ENCODE data around the gene KCNJ2. TPM values are rescaled to one million over a fixed set of nuclear protein-coding genes. Genes with fewer than 3 reads are reported as not detected.

KCNJ2 gene
- total and polyA plus RNA-seq, 10 of the 15 experiments (the other 5 are each of a cell fraction or from before 2014, with no cell fraction given): 1.6 to 10.1 (median 3.2) TPM

DNA sequence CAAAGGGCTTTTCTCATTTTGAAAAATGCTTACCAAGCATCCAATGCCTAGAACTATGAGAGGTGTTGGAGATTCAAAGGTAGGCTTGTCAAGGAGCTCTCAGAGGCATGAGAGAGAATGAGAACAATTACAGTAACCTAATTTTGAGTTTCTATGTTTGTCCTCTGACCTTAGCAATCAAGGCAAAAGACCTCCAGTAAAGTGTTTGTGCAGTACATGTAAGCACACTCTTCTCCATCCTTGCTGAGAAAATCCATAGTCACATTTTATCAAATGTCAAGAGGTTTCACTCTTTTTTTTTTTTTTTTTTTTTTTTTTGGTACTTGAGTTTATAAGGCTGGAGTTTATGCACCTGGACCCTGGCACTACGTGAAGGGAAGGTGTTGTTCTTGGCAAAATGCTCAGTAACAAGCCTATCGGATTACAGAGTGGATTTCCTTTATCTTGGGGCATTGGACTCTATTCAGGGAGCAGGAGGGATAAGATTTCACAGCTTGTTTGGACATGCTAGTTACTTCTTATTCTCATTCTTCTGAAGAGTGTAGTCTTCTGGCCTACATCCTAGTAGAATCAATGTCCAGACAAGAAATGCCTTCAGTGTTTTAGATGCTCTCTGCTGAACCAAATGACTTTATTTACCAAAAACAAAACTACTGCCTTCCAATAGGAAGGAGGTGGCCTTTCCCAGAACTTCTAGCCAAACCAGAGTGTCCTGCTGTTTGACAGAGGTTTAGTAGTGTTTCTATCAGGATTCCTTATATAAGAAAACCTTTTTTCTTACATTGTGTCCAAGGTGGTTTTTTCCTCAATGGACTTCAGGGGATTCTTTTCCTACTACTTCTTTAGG, 21.9 kb downstream of the KCNJ2 start:
- SMC1A ChIA-PET (ENCODE audit: uncharacterized antibody, unreplicated experiment): interaction anchor here (1.4 to 2.0 kb wide), 2 partner anchors 10 to 20 kb away, joined by 5 to 14 read pairs; no protein-coding TSS in a partner anchor
- no peak for TF ChIP-seq IKZF1 (conservative IDR thresholded peaks at IDR 0.05)
- no peak for TF ChIP-seq FOS (IDR thresholded peaks at IDR 0.05; ENCODE audit: borderline replicate concordance, extremely low read depth, insufficient read length)
- no peak for TF ChIP-seq NRF1 (conservative IDR thresholded peaks at IDR 0.05; ENCODE audit: low read depth, low read length)
- no peak for TF ChIP-seq YBX1 (IDR thresholded peaks at IDR 0.05)
- WGBS (ENCODE audit: insufficient coverage, insufficient replicate concordance, low lambda C conversion rate, missing lambda C conversion rate): 6% methylated on average over 2 of the region's 2 CpGs
- Histone ChIP-seq H4K20me1 (ENCODE audit: control insufficient read depth, insufficient read depth) (no peaks in the 10 kb centered on the region), H3K27ac (ENCODE audit: control insufficient read depth, insufficient read depth) (no peak overlapping the region), H3K79me2 (ENCODE audit: control insufficient read depth, insufficient read depth, low read length) (no peaks in the 10 kb centered on the region), H3K36me3 (ENCODE audit: control insufficient read depth in 2 of 2, insufficient read depth in 2 of 2, low read length in 1 of 2) (no peaks in the 10 kb centered on the region), H3K4me3 (no peak overlapping the region), H2AFZ (ENCODE audit: control insufficient read depth, low read depth, low read length) (no peak overlapping the region), H3K27me3 (replicated peaks in 1 of 2; ENCODE audit: control insufficient read depth in 2 of 2, insufficient read depth in 2 of 2, low read length in 1 of 2) (no peaks in the 10 kb centered on the region), H3K4me1 (ENCODE audit: control insufficient read depth, insufficient read depth, low read length) (no peaks in the 10 kb centered on the region), H3K9ac (ENCODE audit: control insufficient read depth, insufficient read depth, low read length) (no peak overlapping the region), H3K4me2 (ENCODE audit: control insufficient read depth, insufficient read depth) (no peak overlapping the region), H3K9me3 (replicated peaks; ENCODE audit: control insufficient read depth, insufficient read depth, low read length) (no peaks in the 10 kb centered on the region)
- FAIRE-seq: no peak
- POLR2A ChIA-PET: no interaction called here
- RAD21 ChIA-PET (ENCODE audit: unreplicated experiment): no interaction called here
- no peak for DNase-seq (ENCODE audit: low read depth, low spot score)
- BruUV-seq (replicated peaks): no TSS peak
- in situ Hi-C loops (cut with MboI): no loop called here
- CTCF ChIA-PET: interaction anchor here (1.3 kb wide), 1 partner anchor 18 kb away, joined by 4 read pairs; no protein-coding TSS in a partner anchor
- intact Hi-C loops (cut with micrococcal nuclease; ENCODE audit: unreplicated experiment): no loop called here
- ATAC-seq: no peak

DNA sequence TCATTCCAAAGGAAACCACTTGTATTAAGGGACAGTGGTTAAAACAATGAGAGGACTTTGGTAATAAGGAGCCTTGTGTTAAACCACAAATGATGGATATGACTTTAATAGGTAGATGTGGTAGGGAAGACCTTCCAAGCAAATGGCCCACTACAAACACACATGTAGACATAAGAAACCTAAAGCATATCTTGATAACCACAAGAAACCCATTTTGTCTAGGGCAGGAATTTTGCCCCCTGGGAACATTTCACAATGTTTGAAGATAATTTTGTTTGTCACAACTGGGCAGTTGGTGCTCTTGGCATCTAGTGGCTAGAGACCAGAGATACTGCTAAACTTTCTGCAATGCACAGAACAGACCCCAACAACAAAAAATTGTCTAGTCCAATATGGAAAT, 25.8 kb downstream of the KCNJ2 start:
- ChIA-PET CTCF (no interaction called here), POLR2A (interaction anchor here (0.6 kb wide), 1 partner anchor 9 kb away, joined by 4 read pairs; no protein-coding TSS in a partner anchor), RAD21 (ENCODE audit: unreplicated experiment) (interaction anchor here (0.9 kb wide), 1 partner anchor 13 kb away, joined by 3 read pairs; no protein-coding TSS in a partner anchor), SMC1A (ENCODE audit: uncharacterized antibody, unreplicated experiment) (interaction anchor here (1.0 to 2.3 kb wide), 4 partner anchors 9 to 22 kb away, joined by 3 to 7 read pairs (median 4); no protein-coding TSS in a partner anchor)
- no peaks in the 10 kb centered on the region for H3K9me3 ChIP-seq (replicated peaks; ENCODE audit: control insufficient read depth, insufficient read depth, low read length)
- no peaks in the 10 kb centered on the region for H3K79me2 ChIP-seq (ENCODE audit: control insufficient read depth, insufficient read depth, low read length)
- H3K27ac ChIP-seq (ENCODE audit: control insufficient read depth, insufficient read depth): no peak overlapping the region
- no peaks in the 10 kb centered on the region for H3K4me1 ChIP-seq (ENCODE audit: control insufficient read depth, insufficient read depth, low read length)
- FAIRE-seq (no peak), ATAC-seq (no peak), DNase-seq (ENCODE audit: low read depth, low spot score) (no peak)
- intact Hi-C loops (cut with micrococcal nuclease; ENCODE audit: unreplicated experiment) (no loop called here), in situ Hi-C loops (cut with MboI) (no loop called here)
- no peak overlapping the region for H2AFZ ChIP-seq (ENCODE audit: control insufficient read depth, low read depth, low read length)
- BruUV-seq (replicated peaks): no TSS peak
- peak; percentile 40; the same call in 1 of the 2 replicates for TF ChIP-seq RUNX3 (IDR thresholded peaks at IDR 0.05; ENCODE audit: low read length)
- TF ChIP-seq, protein P1, sequence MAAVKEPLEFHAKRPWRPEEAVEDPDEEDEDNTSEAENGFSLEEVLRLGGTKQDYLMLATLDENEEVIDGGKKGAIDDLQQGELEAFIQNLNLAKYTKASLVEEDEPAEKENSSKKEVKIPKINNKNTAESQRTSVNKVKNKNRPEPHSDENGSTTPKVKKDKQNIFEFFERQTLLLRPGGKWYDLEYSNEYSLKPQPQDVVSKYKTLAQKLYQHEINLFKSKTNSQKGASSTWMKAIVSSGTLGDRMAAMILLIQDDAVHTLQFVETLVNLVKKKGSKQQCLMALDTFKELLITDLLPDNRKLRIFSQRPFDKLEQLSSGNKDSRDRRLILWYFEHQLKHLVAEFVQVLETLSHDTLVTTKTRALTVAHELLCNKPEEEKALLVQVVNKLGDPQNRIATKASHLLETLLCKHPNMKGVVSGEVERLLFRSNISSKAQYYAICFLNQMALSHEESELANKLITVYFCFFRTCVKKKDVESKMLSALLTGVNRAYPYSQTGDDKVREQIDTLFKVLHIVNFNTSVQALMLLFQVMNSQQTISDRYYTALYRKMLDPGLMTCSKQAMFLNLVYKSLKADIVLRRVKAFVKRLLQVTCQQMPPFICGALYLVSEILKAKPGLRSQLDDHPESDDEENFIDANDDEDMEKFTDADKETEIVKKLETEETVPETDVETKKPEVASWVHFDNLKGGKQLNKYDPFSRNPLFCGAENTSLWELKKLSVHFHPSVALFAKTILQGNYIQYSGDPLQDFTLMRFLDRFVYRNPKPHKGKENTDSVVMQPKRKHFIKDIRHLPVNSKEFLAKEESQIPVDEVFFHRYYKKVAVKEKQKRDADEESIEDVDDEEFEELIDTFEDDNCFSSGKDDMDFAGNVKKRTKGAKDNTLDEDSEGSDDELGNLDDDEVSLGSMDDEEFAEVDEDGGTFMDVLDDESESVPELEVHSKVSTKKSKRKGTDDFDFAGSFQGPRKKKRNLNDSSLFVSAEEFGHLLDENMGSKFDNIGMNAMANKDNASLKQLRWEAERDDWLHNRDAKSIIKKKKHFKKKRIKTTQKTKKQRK (IDR thresholded peaks at IDR 0.05; ENCODE audit: low read depth, low read length): no peak
- H3K27me3 ChIP-seq (replicated peaks in 1 of 2; ENCODE audit: control insufficient read depth in 2 of 2, insufficient read depth in 2 of 2, low read length in 1 of 2): no peaks in the 10 kb centered on the region
- H3K4me2 ChIP-seq (ENCODE audit: control insufficient read depth, insufficient read depth): no peak overlapping the region
- no peak overlapping the region for H3K4me3 ChIP-seq
- H3K9ac ChIP-seq (ENCODE audit: control insufficient read depth, insufficient read depth, low read length): no peak overlapping the region
- no peaks in the 10 kb centered on the region for H3K36me3 ChIP-seq (ENCODE audit: control insufficient read depth in 2 of 2, insufficient read depth in 2 of 2, low read length in 1 of 2)
- no peaks in the 10 kb centered on the region for H4K20me1 ChIP-seq (ENCODE audit: control insufficient read depth, insufficient read depth)
